ENCODE measurements around the gene GXYLT2.

DNA sequence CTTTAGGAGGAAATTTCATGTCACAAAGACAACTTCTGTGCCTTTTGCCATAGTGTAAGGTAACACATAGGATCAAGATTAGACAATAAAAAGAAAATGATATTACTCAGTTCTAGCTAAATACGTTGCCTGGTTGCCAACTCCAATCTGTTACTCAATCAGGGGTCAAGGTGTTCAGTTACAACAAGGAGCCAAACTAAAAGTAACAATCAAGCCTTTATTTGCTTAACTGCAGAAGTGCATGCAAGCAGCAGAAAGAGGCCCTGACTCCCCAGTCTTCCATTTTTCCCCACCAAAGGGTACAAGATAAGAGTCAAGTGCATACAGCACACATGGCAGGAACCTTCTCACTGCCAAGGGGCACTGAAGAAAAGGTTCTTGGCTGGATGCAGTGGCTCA is 80.4 kb downstream of the GXYLT2 start:
- TF ChIP-seq, protein P1, sequence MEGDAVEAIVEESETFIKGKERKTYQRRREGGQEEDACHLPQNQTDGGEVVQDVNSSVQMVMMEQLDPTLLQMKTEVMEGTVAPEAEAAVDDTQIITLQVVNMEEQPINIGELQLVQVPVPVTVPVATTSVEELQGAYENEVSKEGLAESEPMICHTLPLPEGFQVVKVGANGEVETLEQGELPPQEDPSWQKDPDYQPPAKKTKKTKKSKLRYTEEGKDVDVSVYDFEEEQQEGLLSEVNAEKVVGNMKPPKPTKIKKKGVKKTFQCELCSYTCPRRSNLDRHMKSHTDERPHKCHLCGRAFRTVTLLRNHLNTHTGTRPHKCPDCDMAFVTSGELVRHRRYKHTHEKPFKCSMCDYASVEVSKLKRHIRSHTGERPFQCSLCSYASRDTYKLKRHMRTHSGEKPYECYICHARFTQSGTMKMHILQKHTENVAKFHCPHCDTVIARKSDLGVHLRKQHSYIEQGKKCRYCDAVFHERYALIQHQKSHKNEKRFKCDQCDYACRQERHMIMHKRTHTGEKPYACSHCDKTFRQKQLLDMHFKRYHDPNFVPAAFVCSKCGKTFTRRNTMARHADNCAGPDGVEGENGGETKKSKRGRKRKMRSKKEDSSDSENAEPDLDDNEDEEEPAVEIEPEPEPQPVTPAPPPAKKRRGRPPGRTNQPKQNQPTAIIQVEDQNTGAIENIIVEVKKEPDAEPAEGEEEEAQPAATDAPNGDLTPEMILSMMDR (IDR thresholded peaks at IDR 0.05): no peak
- no peak for TF ChIP-seq POLR2A (IDR thresholded peaks at IDR 0.05)

Measured in lower leg skin (tissue), 3 donors.